ENCODE data around the gene SMARCD3. TPM values are rescaled to one million over a fixed set of nuclear protein-coding genes. Genes with fewer than 3 reads are reported as not detected.
A peak's percentile ranks its signal among the peaks of the same experiment; 100 is the strongest.

Gene SMARCD3
- total and polyA plus RNA-seq, 9 of the 15 experiments (the other 6 are each of a cell fraction or from before 2014, with no cell fraction given), result 0.43 to 3.6 (median 2.6) TPM

- peaks cover 11 to 44% of the 10 kb centered on the region in 2 experiments; a peak in 4 of 5 replicates for H3K4me1 ChIP-seq (replicated peaks in 1 of 2; ENCODE audit: control insufficient read depth in 2 of 2, insufficient read depth in 2 of 2, low read length in 2 of 2)
- no TSS peak for BruUV-seq (replicated peaks)
- no peak overlapping the region for H3K4me2 ChIP-seq (ENCODE audit: insufficient read depth, low read length)
- no peak overlapping the region for H3K4me3 ChIP-seq
- H4K20me1 ChIP-seq (replicated peaks; ENCODE audit: control insufficient read depth, insufficient read depth, low read length), result peaks cover 17% of the 10 kb centered on the region
- no peak for ATAC-seq
- intact Hi-C loops (cut with micrococcal nuclease) (no loop called here), in situ Hi-C loops (cut with MboI) (no loop called here)
- peaks cover 34 to 84% of the 10 kb centered on the region in 2 experiments for H3K27me3 ChIP-seq (ENCODE audit: control insufficient read depth in 2 of 2, insufficient read depth in 2 of 2, low read length in 2 of 2)
- H3K9ac ChIP-seq (ENCODE audit: insufficient read depth in 1 of 2, low read depth in 2 of 2, low read length in 2 of 2), result peak overlapping the region in 1 of 2 experiments; percentile 39; a peak in 1 of 4 replicates
- H3K9me1 ChIP-seq (ENCODE audit: control insufficient read depth, insufficient read depth, low read length), result peaks cover 6% of the 10 kb centered on the region
- ChIA-PET CTCF (ENCODE audit: low intra/inter-chr PET ratio) (interaction anchor here (0.5 kb wide), 1 partner anchor 870 kb away, joined by 3 read pairs; no protein-coding TSS in a partner anchor), POLR2A (interaction anchor here (0.6 to 1.4 kb wide), 5 partner anchors 8 to 223 kb away, joined by 3 to 5 read pairs (median 3); no protein-coding TSS in a partner anchor)
- TF ChIP-seq ZNF583 (CRISPR knock-in tag; IDR thresholded peaks at IDR 0.05) (no peak), ZNF830 (CRISPR knock-in tag; IDR thresholded peaks at IDR 0.05) (no peak), POLR2AphosphoS2 (IDR thresholded peaks at IDR 0.05; ENCODE audit: low read length) (no peak), PRDM10 (IDR thresholded peaks at IDR 0.05; ENCODE audit: partially characterized antibody) (no peak)
- no peaks in the 10 kb centered on the region for H3K9me3 ChIP-seq (replicated peaks; ENCODE audit: control insufficient read depth, insufficient read depth, low read depth, low read length)
- no peak for FAIRE-seq
- 2% methylated on average over 17 of the region's 17 CpGs for WGBS (ENCODE audit: insufficient coverage, low coverage, missing lambda C conversion rate)
- H3K27ac ChIP-seq (ENCODE audit: extremely low read depth, low read depth, low read length), result no peak overlapping the region
- no peaks in the 10 kb centered on the region for H3K79me2 ChIP-seq (ENCODE audit: control insufficient read depth, insufficient read depth, low read length)
- no peaks in the 10 kb centered on the region for H3K36me3 ChIP-seq (ENCODE audit: control insufficient read depth, insufficient read depth, low read length)
- DNase-seq (ENCODE audit: extremely low read depth in 1 of 4, low spot score in 3 of 4), result no peak
- H2AFZ ChIP-seq (ENCODE audit: low read depth, low read length), result no peak overlapping the region
Measured at GRCh38 chr7:151274936-151275812, 26.7 kb upstream of the SMARCD3 start.

Measured in K562 (cell line).